ENCODE data around the gene HES6.

The HES6 gene

DNA sequence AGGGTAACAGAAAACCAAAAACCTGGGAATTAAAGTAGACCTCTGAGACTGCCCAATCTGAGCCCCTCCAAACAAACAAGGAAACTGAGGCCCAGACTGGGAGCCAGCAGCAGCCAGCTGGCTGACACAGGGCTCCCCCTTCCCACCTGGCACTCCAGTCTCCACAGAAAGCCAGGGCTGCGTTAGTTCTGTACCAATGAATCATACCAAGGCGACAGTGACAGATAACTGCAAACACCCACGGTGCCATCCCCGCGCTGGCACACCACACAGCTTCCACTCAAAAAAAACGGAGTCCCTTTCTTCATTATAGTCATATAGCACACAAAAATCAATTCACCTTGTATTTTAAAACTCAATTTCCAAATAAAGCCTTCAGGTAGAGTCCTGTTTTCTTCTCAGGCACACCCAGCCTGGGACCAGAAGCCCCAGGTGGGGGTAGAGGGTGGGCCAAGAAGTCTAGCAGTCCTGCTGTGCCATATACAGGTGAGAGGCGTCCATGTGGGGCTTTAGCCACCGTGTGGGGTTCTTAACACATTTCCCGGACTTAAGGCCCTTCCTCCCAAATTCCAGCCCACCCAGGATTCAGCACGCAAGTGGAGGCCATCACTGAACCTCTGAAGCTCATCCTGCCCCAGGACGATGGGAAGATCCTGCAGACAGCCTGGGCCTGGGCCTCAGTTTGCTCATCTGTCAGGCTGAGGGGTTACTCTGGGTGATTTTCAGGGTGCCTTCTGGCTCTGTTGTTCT lies 47.3 kb upstream of the HES6 start:
- TF ChIP-seq, protein P1, sequence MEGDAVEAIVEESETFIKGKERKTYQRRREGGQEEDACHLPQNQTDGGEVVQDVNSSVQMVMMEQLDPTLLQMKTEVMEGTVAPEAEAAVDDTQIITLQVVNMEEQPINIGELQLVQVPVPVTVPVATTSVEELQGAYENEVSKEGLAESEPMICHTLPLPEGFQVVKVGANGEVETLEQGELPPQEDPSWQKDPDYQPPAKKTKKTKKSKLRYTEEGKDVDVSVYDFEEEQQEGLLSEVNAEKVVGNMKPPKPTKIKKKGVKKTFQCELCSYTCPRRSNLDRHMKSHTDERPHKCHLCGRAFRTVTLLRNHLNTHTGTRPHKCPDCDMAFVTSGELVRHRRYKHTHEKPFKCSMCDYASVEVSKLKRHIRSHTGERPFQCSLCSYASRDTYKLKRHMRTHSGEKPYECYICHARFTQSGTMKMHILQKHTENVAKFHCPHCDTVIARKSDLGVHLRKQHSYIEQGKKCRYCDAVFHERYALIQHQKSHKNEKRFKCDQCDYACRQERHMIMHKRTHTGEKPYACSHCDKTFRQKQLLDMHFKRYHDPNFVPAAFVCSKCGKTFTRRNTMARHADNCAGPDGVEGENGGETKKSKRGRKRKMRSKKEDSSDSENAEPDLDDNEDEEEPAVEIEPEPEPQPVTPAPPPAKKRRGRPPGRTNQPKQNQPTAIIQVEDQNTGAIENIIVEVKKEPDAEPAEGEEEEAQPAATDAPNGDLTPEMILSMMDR (IDR thresholded peaks at IDR 0.05): no peak
- intact Hi-C loops (cut with DNase I; ENCODE audit: low total_unique reads): loop anchor here (10.0 kb wide), 1 partner anchor 1958 kb away; no protein-coding TSS in a partner anchor
- Histone ChIP-seq H3K27me3 (no peaks in the 10 kb centered on the region), H3K9me3 (no peaks in the 10 kb centered on the region), H3K4me3 (peak overlapping the region; percentile 86 to 90), H3K4me1 (peaks cover 0 to 62% (median 51%) of the 10 kb centered on the region in 4 donors), H3K36me3 (no peaks in the 10 kb centered on the region), H3K27ac (peak overlapping the region; percentile 98 to 99)
- no peak for DNase-seq

DNA sequence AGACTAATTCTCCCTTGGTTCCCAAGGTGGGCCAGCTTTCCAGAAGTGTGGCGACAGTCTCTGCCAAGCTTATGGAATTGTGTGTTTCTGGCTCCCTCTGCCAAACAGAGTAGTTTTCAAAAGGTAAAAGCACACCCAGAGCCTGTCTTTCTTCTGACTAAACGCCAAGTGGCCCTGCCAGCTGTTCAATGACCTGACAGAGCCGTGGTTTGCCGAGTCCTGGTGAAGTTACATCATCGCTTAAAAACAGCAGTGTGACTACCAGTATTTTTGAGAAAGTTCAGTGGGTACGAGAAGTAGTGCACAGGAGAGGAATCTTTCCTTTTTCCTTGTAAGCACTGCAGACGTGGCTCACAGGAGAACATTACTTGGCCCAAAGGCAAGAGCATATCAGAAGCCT lies 46.7 kb upstream of the HES6 start:
- H3K4me1 ChIP-seq: peaks cover 0 to 69% (median 51%) of the 10 kb centered on the region in 4 donors
- peak; percentile 79 to 91 for DNase-seq
- H3K27me3 ChIP-seq: no peaks in the 10 kb centered on the region
- TF ChIP-seq, protein P1 (IDR thresholded peaks at IDR 0.05): peak in 1 of 2 experiments; percentile 42
- intact Hi-C loops (cut with DNase I; ENCODE audit: low total_unique reads): loop anchor here (10.0 kb wide), 1 partner anchor 1958 kb away; no protein-coding TSS in a partner anchor
- no peaks in the 10 kb centered on the region for H3K9me3 ChIP-seq
- peak overlapping the region; percentile 98 to 99 for H3K27ac ChIP-seq
- H3K36me3 ChIP-seq: no peaks in the 10 kb centered on the region
- H3K4me3 ChIP-seq: peak overlapping the region; percentile 86 to 90

DNA sequence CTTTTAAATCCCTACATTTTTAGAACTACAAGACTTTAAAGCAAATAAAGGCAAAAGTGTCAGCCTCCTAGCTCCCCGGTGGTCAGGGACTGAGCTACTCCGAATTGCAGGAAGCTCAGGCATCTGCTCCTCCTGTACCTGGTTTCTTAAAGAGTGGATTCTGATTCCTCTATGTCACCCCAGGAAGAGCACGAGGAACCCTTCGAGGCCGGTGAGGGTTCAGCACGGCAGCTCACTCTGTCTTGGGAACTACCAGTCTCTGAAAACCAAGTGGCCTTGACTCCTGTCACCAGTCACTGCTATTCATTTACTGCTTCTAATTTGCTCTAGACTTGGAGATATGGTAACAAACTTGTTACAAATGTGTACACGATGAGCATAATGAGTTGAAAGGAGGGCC lies 46.3 kb upstream of the HES6 start:
- TF ChIP-seq, protein P1 (IDR thresholded peaks at IDR 0.05): no peak
- intact Hi-C loops (cut with DNase I; ENCODE audit: low total_unique reads): loop anchor here (10.0 kb wide), 1 partner anchor 1959 kb away; no protein-coding TSS in a partner anchor
- DNase-seq: no peak

DNA sequence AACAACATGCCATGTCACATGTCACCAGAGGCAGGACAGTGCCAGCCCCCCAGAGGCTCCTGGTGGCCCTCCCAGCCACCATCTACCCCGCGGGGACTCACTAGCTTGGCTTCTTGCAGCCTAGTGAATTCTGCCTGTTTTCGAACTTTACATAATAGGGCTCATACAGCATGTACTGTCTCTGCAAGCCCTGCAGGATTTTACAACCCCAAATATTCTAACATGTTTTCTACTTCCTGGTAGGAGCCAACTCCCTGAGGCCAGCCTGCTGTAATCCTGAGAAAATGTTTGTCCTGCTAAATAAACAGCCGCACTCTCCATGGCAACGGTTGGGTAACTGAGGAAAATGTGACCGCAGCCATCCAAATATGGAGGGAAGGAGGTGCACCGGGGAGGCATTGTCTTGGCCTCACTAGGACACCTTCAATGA lies 45.8 kb upstream of the HES6 start:
- TF ChIP-seq, protein P1 (IDR thresholded peaks at IDR 0.05): peak in 1 of 2 experiments; percentile 20
- peak; percentile 95 to 96 for DNase-seq
- Histone ChIP-seq H3K36me3 (no peaks in the 10 kb centered on the region), H3K4me1 (peaks cover 0 to 70% (median 51%) of the 10 kb centered on the region in 4 donors), H3K27me3 (no peaks in the 10 kb centered on the region), H3K9me3 (no peaks in the 10 kb centered on the region), H3K27ac (peak overlapping the region; percentile 98 to 99), H3K4me3 (peak overlapping the region in 1 of 2 donors; percentile 8)
- intact Hi-C loops (cut with DNase I; ENCODE audit: low total_unique reads): loop anchor here (10.0 kb wide), 1 partner anchor 1959 kb away; no protein-coding TSS in a partner anchor

More for the DNA sequence above, 46.3 kb upstream of the HES6 start:
- H3K9me3 ChIP-seq: no peaks in the 10 kb centered on the region
- no peaks in the 10 kb centered on the region for H3K27me3 ChIP-seq
- H3K4me3 ChIP-seq: peak overlapping the region in 1 of 2 donors; percentile 86
- no peaks in the 10 kb centered on the region for H3K36me3 ChIP-seq
- H3K27ac ChIP-seq: peak overlapping the region; percentile 98 to 99
- peaks cover 0 to 70% (median 51%) of the 10 kb centered on the region in 4 donors for H3K4me1 ChIP-seq

DNA sequence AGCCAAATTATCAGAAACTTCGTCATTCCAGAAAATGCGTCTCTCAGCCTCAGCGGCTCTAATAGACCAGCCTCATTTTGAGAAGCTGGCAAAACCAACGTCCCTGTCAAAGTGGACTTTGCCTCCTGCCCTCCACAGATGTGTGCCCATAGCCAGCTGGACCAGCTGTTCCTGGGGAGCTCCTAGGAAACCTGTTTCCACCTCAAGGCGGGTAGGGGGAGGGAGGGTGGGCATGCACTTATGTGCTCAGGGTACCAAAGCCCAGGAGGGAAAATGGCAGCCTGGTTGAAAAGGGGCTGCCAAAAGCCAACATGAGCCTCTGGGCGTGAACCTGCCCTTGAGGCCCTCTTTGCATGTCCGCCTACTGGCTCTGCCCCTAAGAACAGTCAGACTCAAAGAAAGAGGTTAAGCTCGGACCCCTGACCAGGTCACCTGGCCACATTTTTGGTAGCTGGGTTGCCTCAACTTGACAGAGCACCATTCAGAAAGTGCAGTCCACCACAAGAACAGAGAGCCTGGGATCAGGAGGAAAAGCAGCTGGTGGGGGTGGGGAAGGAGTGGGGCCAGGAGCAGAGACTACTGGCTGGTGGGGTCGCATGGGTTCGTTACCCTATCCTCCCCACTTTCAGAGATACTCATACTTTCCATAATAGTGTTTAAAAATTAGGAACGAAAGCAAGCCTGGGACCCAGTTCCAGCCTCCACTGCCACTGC lies 45.1 kb upstream of the HES6 start:
- Histone ChIP-seq H3K9me3 (no peaks in the 10 kb centered on the region), H3K27ac (peak overlapping the region; percentile 98 to 99), H3K4me3 (peak overlapping the region in 1 of 2 donors; percentile 8), H3K27me3 (no peaks in the 10 kb centered on the region), H3K36me3 (peaks cover 0 to 2% (median 0%) of the 10 kb centered on the region in 3 donors), H3K4me1 (peaks cover 0 to 73% (median 51%) of the 10 kb centered on the region in 4 donors)
- no peak for DNase-seq
- TF ChIP-seq, protein P1 (IDR thresholded peaks at IDR 0.05): no peak
- intact Hi-C loops (cut with DNase I; ENCODE audit: low total_unique reads): loop anchor here (10.0 kb wide), 1 partner anchor 1960 kb away; no protein-coding TSS in a partner anchor
